ENCODE results near the gene TBC1D2B.

Gene TBC1D2B

GRCh38 chr15:78046796-78047341, 30.6 kb downstream of the TBC1D2B start:
- peak; percentile 61 for TF ChIP-seq POLR2AphosphoS5 (IDR thresholded peaks at IDR 0.05; ENCODE audit: low read depth)
- no peak for TF ChIP-seq CTCF (IDR thresholded peaks at IDR 0.05; ENCODE audit: insufficient read depth, low read length)
- TF ChIP-seq REST (IDR thresholded peaks at IDR 0.05; ENCODE audit: insufficient replicate concordance, low read depth): no peak
- peak overlapping the region; percentile 86 for H3K27ac ChIP-seq (replicated peaks)
- H3K27me3 ChIP-seq (ENCODE audit: insufficient read depth, poor library complexity, severe bottlenecking): no peaks in the 10 kb centered on the region
- peak; percentile 51 to 73 for DNase-seq (ENCODE audit: low read depth in 1 of 2, low spot score in 1 of 2)
- no peak overlapping the region for H3K4me3 ChIP-seq (replicated peaks; ENCODE audit: insufficient read depth, low read length)

GRCh38 chr15:78045189-78045588, 32.3 kb downstream of the TBC1D2B start:
- Histone ChIP-seq H3K27ac (replicated peaks) (peak overlapping the region; percentile 86), H3K27me3 (ENCODE audit: insufficient read depth, poor library complexity, severe bottlenecking) (no peaks in the 10 kb centered on the region), H3K4me3 (replicated peaks; ENCODE audit: insufficient read depth, low read length) (no peak overlapping the region)
- TF ChIP-seq POLR2AphosphoS5 (IDR thresholded peaks at IDR 0.05; ENCODE audit: low read depth) (no peak), REST (IDR thresholded peaks at IDR 0.05; ENCODE audit: insufficient replicate concordance, low read depth) (no peak), CTCF (IDR thresholded peaks at IDR 0.05; ENCODE audit: insufficient read depth, low read length) (no peak), GABPA (IDR thresholded peaks at IDR 0.05; ENCODE audit: low read depth) (no peak), SPI1 (IDR thresholded peaks at IDR 0.05; ENCODE audit: borderline replicate concordance, low read depth) (no peak)
- DNase-seq (ENCODE audit: low read depth in 1 of 2, low spot score in 1 of 2): no peak

GRCh38 chr15:78044407-78045155, 32.9 kb downstream of the TBC1D2B start:
- H3K4me3 ChIP-seq (replicated peaks; ENCODE audit: insufficient read depth, low read length): no peak overlapping the region
- H3K27me3 ChIP-seq (ENCODE audit: insufficient read depth, poor library complexity, severe bottlenecking): no peaks in the 10 kb centered on the region
- DNase-seq (ENCODE audit: low read depth in 1 of 2, low spot score in 1 of 2): peak; percentile 60 to 77
- TF ChIP-seq GABPA (IDR thresholded peaks at IDR 0.05; ENCODE audit: low read depth): no peak
- TF ChIP-seq POLR2AphosphoS5 (IDR thresholded peaks at IDR 0.05; ENCODE audit: low read depth): peak; percentile 17; the same call in 1 of the 2 replicates
- peak overlapping the region; percentile 86 for H3K27ac ChIP-seq (replicated peaks)

- Histone ChIP-seq H3K27me3 (ENCODE audit: insufficient read depth, poor library complexity, severe bottlenecking) (no peaks in the 10 kb centered on the region), H3K27ac (replicated peaks) (peak overlapping the region; percentile 8; the same call in 1 of the 2 replicates), H3K4me3 (replicated peaks; ENCODE audit: insufficient read depth, low read length) (no peak overlapping the region)
- no peak for TF ChIP-seq CTCF (IDR thresholded peaks at IDR 0.05; ENCODE audit: insufficient read depth, low read length)
- no peak for TF ChIP-seq POLR2AphosphoS5 (IDR thresholded peaks at IDR 0.05; ENCODE audit: low read depth)
- TF ChIP-seq REST (IDR thresholded peaks at IDR 0.05; ENCODE audit: insufficient replicate concordance, low read depth): no peak
- TF ChIP-seq GABPA (IDR thresholded peaks at IDR 0.05; ENCODE audit: low read depth): no peak
- no peak for DNase-seq (ENCODE audit: low read depth in 1 of 2, low spot score in 1 of 2)
Measured at GRCh38 chr15:78041946-78042345, 35.6 kb downstream of the TBC1D2B start.

Measured in HL-60 (cell line).